ENCODE data around the gene CMTM2. TPM values are rescaled to one million over a fixed set of nuclear protein-coding genes. Genes with fewer than 3 reads are reported as not detected.

The CMTM2 gene
- total RNA-seq, 1 experiment from 2014 or later: not detected

Other genes with a start within 250 kb of the CMTM2 start
- gene CDH5, start 212.8 kb upstream of the CMTM2 start, total RNA-seq (2014; rRNA removed; shearing (Covaris generic); ENCODE audit: low replicate concordance): not detected in 2 replicates
- gene BEAN1, start 152.2 kb upstream of the CMTM2 start, total RNA-seq (2014; rRNA removed; shearing (Covaris generic); ENCODE audit: low replicate concordance): 1.9 and 3.8 TPM in 2 replicates
- gene TK2, start 29.3 kb upstream of the CMTM2 start, total RNA-seq (2014; rRNA removed; shearing (Covaris generic); ENCODE audit: low replicate concordance): 18.2 and 20.6 TPM in 2 replicates
- 128 and 135 TPM in 2 replicates for gene CKLF, start 26.9 kb upstream of the CMTM2 start, total RNA-seq (2014; rRNA removed; shearing (Covaris generic); ENCODE audit: low replicate concordance)
- 0.52 and 1.5 TPM in 2 replicates for gene CMTM1, start 13.0 kb upstream of the CMTM2 start, total RNA-seq (2014; rRNA removed; shearing (Covaris generic); ENCODE audit: low replicate concordance)
- gene CMTM3, start 25.2 kb downstream of the CMTM2 start, total RNA-seq (2014; rRNA removed; shearing (Covaris generic); ENCODE audit: low replicate concordance): 46.9 and 68.3 TPM in 2 replicates
- gene CMTM4, start 117.3 kb downstream of the CMTM2 start, total RNA-seq (2014; rRNA removed; shearing (Covaris generic); ENCODE audit: low replicate concordance): 14.3 and 16.2 TPM in 2 replicates
- 45.7 and 66.9 TPM in 2 replicates for gene DYNC1LI2, start 172.1 kb downstream of the CMTM2 start, total RNA-seq (2014; rRNA removed; shearing (Covaris generic); ENCODE audit: low replicate concordance)
- gene TERB1, start 222.1 kb downstream of the CMTM2 start, total RNA-seq (2014; rRNA removed; shearing (Covaris generic); ENCODE audit: low replicate concordance): not detected in 2 replicates